GM21515 (cell line): ENCODE data around the gene TSPYL1.
"Not testable (repeated sequence)": the region's sequence is repeated elsewhere in the genome, so short reads cannot be mapped to it uniquely, and the experiment has no call there.

Experiments
- ATAC-seq: cut with Tn5 transposase; IDR thresholded peaks from one replicate; pipeline ENCODE4 v1.9.1; 2021; ENCODE audit not compliant: unreplicated experiment

TSPYL1 gene

DNA sequence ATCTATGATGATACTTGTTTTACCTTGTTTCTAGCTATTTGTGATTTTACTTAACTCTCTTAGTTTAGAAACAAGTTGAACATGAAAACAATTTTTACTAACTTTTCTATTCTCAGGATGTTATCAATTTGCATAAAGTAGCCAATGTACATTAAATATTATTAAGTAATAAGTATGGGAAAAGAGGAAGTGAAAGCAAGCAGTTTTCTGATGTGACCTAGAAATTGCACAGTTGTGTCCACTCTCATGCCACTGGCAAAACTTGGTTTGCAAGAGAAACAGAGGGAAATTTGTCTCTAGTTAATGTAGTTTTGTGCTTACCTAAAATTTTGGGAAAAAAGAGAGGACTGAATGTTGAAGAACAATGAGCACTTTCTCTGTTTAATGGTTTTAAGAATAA is 19.2 kb upstream of the TSPYL1 start:
- no peak for ATAC-seq

DNA sequence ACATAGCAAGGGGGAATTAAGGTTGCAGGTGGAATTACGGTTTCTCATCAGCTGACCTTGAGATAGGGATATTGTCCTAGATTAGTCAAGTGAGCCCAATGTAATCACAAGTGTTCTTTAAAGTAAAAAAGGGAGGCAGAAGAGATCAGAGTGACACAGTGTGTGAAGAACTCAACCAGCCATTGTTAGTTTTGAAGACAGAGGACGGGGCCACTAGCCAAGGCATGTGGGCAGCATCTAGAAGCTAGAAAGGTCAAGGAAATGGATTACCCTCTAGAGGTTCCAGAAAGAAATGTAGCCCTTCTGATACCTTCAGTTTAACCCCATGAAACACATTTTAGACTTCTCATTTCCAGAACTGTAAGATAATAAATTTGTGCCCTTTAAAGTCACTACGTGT is 18.5 kb upstream of the TSPYL1 start:
- no peak for ATAC-seq

DNA sequence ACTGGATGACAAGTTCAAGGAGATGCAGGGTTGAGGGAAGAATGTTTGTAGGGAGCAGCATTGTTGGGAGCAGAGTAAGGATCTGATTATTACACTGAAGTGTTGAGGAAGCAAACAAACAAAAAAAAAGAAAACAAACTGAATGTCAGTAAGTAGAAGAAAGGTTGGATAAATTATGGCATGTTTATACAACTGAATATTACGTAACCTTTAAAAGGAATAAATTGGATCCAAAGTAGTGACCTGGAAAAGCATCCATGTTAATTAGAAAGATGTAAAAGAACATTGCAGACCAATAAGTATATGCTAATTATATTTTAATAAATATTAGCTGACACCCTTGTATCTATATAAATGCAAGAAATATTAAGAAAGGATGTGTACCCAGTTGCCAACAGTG is 12.8 kb upstream of the TSPYL1 start:
- ATAC-seq = no peak

DNA sequence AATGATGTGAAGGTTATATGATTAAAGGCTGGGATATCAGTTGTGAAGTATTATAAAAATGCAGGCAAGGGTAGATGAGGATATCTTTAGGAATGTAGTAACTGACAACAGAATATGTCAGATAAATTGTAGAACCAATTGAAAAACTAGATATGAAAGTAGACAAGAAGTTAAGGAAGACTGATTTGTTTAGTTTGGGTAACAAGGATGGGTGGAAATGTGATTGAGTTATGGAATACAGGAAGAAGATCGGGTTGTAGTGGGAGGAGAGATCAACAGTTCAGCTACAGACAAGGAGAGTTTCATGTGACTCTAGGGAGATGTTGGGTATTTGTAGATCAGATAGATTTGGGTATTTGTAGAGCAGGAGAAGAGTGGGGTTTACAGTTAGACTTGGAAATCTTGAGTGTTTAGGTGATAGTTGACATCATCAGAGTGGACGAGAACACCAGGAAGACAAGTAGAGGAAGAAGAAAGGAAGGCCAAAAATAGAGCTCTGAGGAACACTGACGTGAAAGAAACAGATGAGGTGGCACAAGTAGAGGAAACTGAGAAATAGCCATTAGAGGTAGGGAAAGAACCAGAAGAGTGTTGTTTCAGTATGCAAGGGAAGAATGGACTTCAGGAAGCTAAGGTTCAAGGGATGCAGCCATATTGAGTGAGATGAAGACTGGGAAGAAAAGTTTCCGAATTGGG is 12.1 kb upstream of the TSPYL1 start:
- ATAC-seq = no peak

DNA sequence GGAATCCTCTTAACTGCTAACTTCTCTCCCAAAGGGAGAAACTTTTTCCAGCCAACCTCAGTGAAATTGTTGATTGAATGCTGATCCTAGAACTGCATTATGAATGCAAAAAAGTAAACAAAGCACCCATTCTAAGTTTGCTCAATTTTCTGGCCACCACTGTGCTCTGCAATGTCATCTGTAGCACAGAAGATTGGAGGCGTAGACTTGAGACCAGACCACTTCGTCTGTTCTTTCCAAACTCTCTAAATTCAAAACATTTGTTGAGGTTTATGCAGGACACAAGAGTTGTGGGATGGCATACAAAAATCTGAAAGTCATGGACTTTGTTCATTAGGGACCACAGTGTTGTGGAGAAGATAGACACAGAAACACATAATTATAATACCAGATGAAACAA is 11.1 kb upstream of the TSPYL1 start:
- ATAC-seq = no peak

DNA sequence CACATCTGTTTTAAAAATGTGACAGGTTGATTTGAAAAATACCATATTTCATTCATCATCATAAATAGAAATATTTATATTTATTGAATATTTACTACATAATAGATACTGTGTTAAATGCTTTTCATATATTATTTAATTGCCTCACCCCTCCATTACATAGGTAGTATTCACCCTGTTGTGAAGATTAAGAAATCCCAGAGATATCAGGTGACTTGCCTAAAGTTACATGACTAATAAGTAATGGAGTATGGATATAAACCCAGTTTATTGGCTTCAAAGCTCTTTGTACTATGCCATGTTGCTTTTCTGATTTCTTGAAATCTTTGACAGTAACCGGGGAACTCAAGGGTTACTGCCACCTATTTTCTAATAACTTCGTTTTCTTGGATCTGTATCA is 10.1 kb upstream of the TSPYL1 start:
- ATAC-seq = no peak

DNA sequence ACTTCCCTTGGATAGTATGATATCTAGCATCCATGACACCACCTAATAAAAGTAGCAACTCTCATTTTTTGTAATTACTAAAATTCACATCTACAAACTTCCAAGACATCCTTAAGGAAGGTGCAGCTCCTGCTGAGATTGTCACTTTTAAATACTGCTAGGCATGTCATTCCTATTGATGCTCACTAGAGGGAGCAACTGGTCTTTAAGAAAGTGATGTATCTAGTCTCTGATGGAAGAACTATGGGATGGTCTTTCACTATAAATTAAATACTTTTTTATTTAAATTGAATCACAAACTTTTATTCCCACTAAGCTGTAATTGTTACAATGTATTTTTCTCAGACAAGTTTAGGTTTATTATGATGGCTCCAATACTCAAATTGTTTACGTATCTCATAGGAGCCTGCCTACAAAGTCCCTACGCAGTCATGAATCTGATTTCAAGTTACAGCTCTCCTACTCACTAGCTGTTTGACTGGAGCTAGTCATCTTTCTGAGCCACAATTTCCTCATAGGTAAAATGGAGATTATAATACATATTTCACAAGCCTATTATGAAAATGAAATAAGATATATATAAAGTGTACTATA is 8.1 kb upstream of the TSPYL1 start:
- ATAC-seq = peak; percentile 69

DNA sequence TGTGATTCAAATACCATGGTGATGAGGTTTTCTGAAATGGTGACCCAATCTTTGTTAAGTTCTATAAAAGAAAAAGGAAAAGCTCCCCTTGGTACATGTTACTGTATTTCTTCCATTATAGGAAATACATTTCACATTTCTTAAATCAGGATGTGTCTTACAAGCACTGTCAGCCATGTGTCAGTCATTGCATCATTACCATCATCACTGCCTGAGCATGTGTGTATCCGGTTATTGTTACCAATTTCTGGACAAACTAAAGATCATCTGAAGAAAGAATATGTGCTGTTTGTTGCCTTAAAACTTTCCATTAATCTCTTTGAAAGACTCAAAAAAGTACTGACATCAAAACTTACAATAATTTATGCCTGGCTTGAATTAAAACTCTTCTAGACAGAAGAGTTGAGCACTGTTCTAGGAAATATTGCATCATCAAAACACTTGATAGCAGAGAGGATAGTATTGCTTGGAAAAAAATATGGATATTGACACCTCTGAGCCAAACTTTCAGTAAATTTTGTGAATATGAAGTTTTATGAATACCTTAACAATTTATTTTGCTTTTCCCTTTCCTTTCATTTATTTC is 7.1 kb upstream of the TSPYL1 start:
- no peak for ATAC-seq

DNA sequence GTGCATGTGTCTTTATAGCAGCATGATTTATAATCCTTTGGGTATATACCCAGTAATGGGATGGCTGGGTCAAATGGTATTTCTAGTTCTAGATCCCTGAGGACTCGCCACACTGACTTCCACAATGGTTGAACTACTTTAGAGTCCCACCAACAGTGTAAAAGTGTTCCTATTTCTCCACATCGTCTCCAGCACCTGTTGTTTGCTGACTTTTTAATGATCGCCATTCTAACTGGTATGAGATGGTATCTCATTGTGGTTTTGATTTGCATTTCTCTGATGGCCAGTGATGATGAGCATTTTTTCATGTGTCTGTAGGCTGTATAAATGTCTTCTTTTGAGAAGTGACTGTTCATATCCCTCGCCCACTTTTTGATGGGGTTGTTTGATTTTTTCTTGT is 5.3 kb upstream of the TSPYL1 start:
- ATAC-seq = not testable (repeated sequence)

DNA sequence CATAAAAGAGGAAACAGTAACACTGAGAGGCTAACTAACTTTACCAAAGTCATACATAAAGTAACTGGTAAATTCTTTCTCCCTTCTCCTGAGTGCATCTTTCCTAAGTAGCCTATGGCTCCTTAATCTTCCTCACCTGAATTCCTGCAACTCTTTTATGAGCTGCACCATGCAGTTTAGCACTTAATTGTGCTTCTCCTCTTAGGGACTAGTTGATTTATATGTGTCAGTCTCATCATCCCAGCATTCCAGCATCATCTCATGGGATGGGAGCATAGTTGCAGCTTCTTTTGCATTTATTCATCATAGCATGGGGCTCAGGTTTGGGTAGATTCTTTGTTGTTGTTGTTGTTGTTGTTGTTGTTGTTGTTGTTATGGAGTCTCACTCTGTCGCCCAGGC is 3.5 kb upstream of the TSPYL1 start:
- ATAC-seq = no peak

DNA sequence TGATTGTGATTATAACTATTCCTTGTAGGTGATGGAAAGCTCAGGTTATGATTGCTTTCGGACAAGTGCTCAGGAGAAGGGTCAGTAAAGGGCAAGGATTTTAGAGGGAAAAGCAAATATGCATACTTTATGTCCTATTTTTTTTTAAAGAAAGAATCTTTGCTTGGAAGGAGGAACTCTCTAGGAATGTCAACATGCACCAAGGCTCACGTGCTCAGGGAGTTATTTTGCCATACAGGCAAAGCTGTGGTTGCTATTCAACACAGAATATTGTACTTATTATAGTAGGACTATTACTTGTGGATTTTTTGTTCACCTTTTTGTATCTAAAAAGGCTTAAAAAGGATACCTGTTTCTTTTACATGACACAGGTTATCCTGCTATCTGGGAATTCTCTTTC is 3.0 kb upstream of the TSPYL1 start:
- no peak for ATAC-seq

DNA sequence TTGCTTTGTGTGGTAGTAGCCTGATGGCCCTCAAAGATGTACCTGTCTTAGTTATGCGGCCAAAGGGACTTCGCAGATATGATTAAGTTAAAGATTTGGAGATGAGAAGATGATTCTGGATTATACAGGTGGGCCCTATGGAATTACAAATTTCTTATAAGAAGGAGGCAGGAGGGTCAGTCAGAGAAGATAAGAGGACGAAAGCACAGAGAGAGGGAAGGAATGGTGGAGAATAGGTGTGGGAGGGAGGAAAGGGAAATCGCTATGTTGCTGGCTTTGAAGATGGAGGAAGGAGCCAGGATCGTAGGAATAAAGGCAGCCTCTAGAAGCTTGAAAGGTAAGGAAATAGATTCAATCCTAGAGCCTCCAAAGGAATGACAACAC is 1.2 kb upstream of the TSPYL1 start:
- ATAC-seq = no peak

DNA sequence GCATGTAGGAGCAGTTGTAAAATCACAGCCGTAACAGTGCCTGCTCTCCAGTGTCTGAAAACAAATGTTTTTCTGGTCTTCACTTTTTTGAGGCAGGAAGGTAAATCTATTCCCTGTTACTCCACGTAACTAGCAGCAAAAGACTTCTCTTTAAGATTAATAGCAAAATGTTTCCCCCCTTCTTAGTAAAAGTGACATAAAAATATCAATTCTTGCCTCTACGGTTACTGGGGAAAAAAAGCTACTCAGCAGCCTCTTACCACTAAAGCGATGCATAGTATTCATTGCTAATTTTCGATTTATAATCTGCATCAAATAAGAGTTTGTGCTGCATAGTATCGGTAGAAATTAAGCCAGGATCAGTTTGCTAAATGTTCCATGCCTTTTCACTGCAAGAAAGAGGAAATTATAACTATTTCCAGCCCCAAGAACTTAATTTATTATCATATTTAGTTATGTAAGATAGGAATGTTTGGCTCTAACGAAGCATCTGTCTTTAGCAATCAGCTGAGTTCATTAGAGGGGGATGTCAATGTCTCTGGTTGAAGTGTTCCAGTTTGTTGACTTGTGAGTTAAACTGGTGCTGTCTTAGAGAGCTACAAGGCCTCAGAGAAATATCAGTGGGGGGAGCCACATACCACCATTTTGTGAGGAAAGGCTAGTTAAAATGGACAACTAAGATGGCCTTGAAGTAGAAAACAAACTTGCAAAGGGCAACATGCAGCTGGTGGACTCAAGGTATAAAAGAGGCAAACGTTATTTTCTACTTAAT is 617 bp upstream of the TSPYL1 start:
- ATAC-seq = no peak

DNA sequence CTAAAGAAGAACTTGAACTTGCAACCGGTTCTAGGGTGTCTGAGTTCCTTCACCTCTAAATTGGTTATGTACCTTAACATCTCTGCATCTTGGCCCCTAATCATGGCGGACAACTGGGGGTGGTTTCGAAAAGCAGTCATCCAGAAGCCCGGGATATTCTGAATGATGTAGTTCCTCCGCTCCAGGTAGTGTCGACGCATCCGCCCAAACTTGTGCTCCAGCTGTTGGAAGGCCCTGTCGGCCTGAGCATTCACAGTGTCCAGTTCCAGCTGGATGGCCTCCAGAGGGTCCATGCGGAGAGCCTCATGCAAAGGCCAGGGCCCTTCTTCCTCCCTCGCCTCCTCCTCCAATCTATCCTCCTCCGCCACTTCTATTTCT is 887 bp downstream of the TSPYL1 start:
- no peak for ATAC-seq

DNA sequence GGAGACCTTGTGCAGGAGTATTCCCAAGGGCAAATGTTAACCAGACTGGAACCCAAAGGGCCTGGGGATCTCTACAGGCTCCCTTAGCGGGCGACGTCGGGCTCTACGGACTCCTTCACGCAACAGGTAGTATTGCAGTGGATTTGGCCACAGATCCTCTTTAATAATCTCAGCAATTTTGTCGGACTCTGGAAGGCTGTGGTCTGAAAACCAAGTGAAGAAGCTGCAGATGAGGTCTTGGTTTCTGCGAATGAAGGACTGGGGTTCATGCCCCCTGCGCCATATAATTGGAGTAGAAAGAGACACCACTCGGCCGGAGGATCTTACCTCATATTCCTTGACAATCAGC is 1.3 kb downstream of the TSPYL1 start:
- ATAC-seq = no peak

DNA sequence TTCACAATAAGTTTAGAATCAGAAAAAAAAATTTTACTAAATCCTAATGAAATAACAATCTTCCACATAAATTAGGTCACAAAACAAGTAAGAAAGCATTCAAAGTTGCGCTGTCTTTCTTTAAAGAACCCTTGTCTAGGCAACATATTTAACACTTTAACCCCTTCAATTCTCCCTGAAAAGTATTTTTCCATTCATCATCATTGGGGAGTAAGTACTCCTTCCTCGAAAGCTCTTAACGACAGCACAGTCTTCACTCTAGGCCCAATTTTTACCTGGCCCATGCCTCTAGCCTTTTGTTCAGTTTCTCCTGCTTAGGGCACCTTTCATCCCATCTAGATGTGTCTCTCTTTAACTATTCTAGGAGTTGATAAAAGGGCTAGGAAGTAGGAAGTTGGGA is 2.6 kb downstream of the TSPYL1 start:
- no peak for ATAC-seq

DNA sequence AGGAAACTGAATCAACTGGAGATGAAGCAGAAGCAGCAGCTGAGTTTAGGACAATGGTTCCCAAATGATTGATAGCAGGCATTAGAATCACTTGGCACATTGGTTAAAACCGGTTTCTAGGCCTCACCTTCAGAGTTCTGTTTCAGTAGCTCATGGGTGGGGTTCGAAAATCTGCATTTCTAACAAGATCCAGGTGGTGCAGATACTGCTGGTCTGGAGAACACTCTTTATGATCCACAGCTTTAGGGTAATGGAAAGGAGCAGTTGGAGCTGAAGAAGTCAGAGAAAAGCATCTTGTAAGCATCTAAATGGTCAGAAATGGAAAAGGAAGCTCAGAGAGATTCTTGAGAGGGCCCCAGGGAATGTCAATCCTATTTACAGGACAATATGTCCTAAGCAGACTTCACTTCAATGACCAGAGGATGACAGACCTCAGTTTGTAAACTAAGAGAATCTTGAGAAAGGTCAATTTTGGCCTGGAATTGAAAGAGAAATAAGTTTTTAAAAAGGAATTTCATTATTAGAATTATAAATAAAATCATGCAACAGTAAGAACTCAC is 8.5 kb downstream of the TSPYL1 start:
- ATAC-seq = no peak

DNA sequence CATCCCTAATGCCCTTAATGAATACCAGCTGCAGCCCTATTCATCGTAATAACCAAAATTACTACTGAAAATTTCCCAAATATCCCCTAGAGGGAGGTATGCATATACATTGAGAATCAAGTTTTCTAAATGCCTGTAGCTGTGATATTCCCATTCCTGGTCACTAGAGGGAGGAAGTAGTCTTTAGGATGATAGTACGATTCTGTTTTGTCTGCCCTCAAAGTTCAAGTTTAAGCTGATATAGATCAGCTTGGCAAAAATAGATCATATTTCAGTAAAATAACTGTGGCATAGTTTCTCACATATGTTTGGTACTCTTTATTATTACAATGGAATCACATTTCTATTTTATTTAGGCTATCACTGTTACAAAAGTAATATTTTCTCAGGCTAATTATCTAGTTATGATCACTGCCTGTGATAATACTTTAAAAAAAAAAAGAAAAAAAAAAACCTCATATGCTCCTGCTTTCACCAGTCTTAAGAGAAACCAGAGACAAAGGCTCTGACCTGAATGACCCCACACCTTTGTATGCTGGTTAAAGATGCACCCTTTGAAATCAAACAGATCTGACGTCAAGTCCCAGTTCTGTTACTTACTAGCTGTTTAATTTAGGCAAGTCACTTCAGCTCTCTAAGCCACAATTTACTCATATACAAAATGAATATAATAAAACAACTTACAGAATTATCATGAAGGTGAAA is 11.0 kb downstream of the TSPYL1 start:
- peak; percentile 89 for ATAC-seq

DNA sequence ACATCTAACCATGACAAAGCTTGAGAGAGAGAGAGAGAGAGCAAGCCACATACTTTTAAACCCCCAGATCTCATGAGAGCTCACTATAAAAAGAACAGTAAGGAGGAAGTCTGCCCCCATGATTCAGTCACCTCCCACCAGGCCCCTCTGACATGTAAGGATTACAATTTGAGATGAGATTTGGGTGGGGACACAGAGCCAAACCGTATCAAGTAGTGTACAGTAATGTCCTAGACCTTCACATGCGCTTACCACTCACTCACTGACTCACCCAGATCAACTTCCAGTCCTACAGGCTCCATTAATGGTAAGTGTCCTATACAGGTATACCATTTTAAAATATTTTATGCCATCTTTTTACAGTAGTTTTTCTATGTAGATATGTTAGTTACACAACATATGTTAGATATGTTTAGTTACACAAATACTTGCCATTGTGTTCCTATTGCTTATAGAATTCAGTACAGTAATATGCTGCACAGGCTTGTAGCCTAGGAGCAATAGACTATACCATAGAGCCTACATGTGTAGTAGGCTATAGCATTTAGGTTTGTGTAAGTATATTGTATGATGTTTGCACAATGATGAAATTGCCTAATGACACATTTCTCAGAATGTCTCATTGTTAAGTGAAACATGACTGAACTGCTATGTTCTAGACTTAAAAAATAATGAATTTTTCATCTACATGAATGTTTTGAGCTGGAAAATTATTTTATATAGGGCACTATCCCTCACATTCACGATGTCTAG is 11.7 kb downstream of the TSPYL1 start:
- no peak for ATAC-seq

DNA sequence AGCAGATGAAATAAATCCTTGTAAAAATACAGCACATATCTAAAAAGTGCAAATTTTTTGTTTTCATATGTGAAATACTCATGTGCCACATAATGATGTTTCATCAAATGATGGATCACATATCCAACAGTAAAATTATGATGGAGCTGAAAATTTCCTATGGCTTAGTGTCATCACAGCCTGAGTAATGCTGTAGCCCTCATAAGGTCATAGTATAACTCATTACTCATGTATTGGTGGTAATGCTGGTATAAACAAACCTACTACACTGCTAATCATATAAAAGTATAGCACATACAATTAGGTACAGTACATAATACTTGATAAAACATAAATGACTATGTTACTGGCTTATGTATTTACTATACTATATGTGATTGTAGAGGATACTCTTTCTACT is 12.9 kb downstream of the TSPYL1 start:
- ATAC-seq = no peak
